Cardiac septum (tissue), 1 donor: Measurements from ENCODE around the gene COL5A2. TPM values are rescaled to one million over a fixed set of nuclear protein-coding genes. Genes with fewer than 3 reads are reported as not detected.

ENCODE experiments used
- DNase-seq: peaks from one replicate; pipeline ENCODE4 v3.0.0-alpha.2; 2020; ENCODE audit warnings: low spot score
- intact Hi-C: fragments of 100-400 bp; cut with DNase I; formaldehyde crosslinking; loops from one replicate; pipeline ENCODE4 v1.14.0; 2022
- long read RNA-seq: library from polyadenylated mRNA; unstranded; transcript quantifications from one replicate; pipeline ENCODE4 v2.0.0, GENCODE V29; 2021
- total RNA-seq: library from RNA; stranded (reverse); fragmentation: NEBNext Ultra II Directional; extraction: Animal tissue kit (Norgen Biotek cat#: 25700); gene quantifications from one replicate; pipeline ENCODE4 v1.2.1, GENCODE V29; 2021
- donor health status: DM: no; HTN: no; CAD: no.

COL5A2 gene
- total RNA-seq: 16.0 TPM
- long read RNA-seq, full-length matches to known transcripts: 1 of 14 reads
- long read RNA-seq, partial matches to known transcripts: 11 of 14 reads
- long read RNA-seq, other reads (novel, unspliced or antisense): 2 of 14 reads

DNA sequence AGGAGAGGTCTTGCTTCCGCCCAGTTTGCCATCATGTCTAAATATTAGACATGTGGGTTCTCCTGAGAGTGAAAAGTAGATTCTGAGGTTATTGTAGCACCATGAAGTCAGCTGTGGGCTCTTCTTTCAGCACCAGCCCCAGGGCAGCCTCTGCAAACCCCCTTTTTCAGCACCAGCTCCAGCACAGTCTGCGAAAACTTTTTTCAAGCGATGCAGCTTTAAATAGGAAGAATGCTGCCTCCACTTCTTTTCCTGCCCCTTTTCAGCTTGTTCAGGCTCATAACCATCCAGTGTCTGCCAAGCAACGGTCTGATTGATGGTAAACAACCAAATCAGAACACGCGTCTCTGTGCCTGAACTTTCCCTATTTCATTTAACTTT lies at the start of gene COL5A2:
Gene COL5A2 (minus strand): TSS at position 192 of the 381 bp plus-strand sequence. CDS start 157 bp downstream, at position 35.
- no peak for DNase-seq
- intact Hi-C loops: no loop called here

- intact Hi-C loops: no loop called here
- DNase-seq: no peak
These were observed 46.5 kb upstream of the COL5A2 start for GRCh38 chr2:189226017-189226416.

- intact Hi-C loops: no loop called here
These were observed 45.5 kb upstream of the COL5A2 start for GRCh38 chr2:189225032-189225431.

GRCh38 chr2:189222468-189223105 lies 43.0 kb upstream of the COL5A2 start:
- intact Hi-C loops: no loop called here
- no peak for DNase-seq

More at GRCh38 chr2:189225032-189225431, 45.5 kb upstream of the COL5A2 start:
- no peak for DNase-seq

GRCh38 chr2:189221811-189222467 lies 42.4 kb upstream of the COL5A2 start:
- no peak for DNase-seq
- intact Hi-C loops: no loop called here

GRCh38 chr2:189218236-189218635 lies 38.7 kb upstream of the COL5A2 start:
- DNase-seq: no peak
- intact Hi-C loops: no loop called here

DNA sequence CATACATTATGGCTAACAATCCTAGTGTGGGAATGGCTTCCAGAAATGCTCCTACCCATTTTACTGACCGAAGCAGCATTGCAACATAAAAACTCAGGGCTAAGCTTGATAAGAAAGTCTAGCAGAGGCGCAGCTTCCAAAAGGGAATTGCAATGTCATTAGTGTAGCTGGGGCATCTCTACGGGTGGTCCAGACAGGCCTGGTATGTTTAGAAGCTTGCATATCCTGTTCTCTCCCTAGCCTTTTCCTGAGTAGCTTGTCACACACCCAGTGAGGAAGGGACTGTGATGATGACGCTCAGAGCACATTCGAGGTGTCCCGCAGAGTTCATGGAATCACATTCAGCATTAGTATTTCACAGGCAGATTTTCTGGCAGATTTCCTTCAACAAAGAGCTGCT lies 38.0 kb upstream of the COL5A2 start:
- intact Hi-C loops: no loop called here
- DNase-seq: no peak

DNA sequence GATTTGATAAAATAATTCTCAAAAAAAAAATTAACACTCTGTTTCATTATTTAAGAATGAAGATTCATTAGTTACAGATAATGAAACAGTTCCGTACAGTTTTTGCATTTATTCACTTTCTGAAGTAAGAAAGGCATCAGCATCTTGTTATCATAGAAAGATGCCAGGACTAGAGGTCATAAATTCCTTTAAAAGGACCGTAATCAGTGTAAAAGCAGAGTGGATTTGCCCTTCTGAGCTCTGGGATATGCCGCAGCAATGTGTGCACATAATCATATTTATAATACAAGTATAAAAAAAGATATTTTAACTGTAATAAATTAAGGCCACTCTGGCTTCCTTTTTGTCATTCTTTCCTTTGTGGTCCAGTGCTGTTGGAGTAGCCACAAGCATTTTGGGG lies 37.5 kb upstream of the COL5A2 start:
- DNase-seq: no peak
- intact Hi-C loops: no loop called here

DNA sequence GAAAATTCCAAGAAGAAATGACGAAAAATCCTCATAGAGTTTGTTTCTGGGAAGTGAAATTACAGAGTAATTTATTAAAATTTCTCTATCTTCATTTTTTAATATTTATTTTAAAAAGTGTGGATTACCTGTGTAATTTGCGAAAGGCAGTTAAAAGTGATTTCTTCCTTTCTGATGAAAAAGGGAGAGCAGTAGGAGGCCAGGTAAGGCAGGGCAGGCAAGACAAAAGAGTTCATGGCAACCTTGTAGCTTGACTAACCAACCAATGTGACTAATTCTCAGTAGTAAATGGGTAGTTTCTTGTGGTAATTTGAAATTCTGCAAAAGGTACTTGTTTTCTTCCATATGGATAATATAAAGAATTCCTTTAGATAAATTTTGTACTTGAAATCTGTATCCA lies 34.9 kb upstream of the COL5A2 start:
- intact Hi-C loops: no loop called here

GRCh38 chr2:189213250-189213649 lies 33.7 kb upstream of the COL5A2 start:
- no peak for DNase-seq
- intact Hi-C loops: no loop called here

More for the DNA sequence above, 34.9 kb upstream of the COL5A2 start:
- no peak for DNase-seq

DNA sequence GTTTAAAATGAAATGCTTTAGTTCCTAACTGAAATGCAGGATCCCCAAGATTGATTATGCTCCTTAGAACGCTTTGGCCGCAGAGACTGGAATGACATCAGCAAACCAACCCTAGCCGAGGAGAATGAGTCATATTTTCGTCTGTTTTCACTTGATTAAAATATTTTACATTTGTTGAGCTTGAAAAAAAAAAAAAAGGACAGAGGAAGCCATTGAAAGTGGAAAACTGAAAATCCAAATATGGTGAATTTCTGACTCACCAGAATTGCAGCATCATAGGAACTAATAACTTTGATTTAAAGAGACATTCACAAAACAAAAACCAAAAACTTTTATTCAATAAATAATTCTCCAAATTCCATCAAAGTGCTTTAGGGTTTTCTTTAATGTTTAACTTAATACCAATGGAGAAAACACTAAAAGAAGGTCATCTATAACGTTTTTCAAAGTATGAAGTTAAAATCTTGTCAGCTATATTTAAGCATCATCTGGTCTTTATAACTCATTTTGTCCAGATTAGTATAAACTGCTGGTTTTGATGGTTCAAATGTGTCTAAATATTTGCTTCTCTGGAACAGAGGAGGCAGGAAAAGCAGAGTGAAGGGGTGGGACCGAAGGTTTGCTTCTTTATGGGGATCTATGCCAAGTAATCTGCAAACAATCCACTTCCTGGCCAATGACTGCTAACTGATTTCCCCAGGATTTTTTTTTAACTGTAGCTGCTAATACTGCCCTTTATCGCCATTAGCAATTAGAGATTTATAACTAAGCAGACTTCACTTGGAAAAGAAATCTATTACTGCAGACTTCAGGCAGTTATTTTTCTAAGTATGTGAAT lies 30.9 kb upstream of the COL5A2 start:
- intact Hi-C loops: no loop called here
- DNase-seq: no peak

DNA sequence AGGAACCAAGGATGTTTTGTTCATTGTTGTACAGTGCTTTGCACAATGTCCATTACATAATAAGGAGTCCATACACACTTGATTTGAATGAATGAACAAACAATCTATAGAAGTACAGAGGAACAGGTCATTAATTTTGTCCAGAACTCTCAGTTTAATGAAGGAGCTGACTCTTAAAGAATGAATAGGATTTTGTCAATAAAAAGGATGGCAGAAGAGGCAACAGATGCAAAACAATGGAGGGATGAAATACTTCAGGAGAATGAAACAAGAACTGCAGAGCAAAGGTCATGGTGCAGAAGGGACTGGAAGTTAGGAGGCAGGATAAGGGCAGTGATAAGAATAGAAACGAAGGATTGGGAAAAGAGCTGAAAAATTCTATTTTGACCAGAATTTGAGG lies 28.7 kb upstream of the COL5A2 start:
- intact Hi-C loops: no loop called here
- DNase-seq: no peak

- intact Hi-C loops: no loop called here
- no peak for DNase-seq
These were observed 24.9 kb upstream of the COL5A2 start for GRCh38 chr2:189204322-189204941.

- intact Hi-C loops: no loop called here
- no peak for DNase-seq
These were observed 23.7 kb upstream of the COL5A2 start for GRCh38 chr2:189203177-189203799.

DNA sequence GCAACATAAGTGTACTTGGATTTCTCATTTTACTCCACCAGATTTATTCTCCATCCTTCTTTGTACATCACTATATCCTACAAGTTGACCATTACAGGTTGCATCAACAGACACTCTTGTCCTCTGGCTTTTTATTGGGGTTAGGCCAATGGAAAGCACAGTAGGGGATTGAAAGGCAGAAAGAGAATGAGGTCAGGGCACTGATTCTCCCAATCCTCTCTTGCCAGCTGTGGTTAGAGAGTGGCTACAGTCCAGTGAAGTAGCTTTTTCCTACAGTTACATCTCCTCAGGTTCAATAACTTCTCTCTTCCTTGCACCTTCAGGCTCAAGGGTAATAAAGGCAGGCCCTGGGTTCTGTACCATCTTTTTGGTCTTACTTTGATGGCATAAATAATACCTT lies 20.2 kb upstream of the COL5A2 start:
- intact Hi-C loops: no loop called here
- DNase-seq: no peak

GRCh38 chr2:189192766-189193165 lies 13.2 kb upstream of the COL5A2 start:
- intact Hi-C loops: no loop called here
- no peak for DNase-seq

DNA sequence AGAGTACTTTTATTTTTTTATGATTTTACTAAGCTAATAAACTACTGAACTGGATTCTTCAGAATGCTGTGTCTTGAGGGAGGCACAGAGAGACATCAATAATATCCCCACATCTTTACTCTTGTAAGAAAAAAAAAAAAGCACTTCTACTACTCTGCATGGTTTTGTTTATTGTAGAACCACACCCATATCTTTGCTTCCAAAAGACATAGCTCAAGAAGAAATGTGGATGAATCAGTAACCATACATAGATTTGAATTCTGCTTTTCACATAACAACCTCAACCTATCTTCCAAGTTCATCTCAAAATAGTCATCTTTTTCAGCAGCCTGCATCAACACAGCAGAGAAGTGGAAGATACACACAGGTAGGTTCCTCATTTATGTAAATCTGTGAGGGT lies 12.2 kb upstream of the COL5A2 start:
- DNase-seq: no peak
- intact Hi-C loops: no loop called here

DNA sequence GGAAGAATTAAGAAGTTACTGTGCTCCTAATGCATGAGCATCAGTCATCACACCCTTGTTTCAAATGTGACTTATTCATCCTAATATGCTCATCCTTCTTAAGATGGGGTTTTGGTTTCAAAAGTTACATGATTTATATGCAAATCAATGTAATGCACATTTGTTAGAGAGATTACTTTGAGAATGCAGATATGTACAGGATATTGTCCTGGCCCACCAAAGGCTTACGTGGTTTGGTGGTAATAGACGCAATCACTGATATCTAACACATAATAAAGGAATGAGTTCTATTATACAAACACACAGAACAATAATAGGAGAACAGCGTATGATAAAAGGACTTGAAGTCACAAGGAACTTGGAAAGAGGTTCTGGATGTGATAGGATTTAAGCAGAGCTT lies 11.1 kb upstream of the COL5A2 start:
- DNase-seq: no peak
- intact Hi-C loops: no loop called here

DNA sequence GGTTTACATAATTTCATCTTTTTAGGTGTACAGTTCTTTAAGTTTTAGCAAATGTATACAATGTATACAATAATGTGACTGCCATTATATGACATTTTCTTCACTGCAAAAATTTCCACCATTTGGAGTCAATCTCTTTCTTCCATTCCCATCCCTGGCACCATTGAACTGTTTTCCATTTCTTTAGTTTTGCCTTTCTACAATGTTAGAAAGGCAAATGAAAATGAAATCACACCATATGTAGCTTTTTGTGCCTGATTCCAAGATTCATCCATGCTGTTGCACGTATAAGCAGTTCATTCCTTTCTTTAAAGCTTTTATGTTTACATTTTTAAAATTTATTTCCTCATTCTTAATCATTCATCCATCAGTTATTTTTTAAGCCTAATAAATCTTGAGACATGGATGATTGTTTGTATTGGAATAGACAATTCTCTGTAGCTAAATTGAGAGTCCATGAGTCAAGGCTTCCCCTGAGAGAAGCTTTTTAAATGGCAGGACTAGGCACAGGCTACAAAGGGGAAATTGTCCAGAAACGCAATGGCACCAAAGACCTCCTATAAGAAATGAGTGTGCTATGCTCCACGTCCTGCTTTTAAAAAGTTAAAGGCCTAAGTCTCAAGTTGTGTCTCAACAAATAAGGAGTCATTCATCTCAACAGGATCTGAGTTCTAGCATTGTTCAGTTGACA lies 8.7 kb upstream of the COL5A2 start:
- DNase-seq: no peak
- intact Hi-C loops: no loop called here
